H1 (cell line): Measurements from ENCODE around the gene MAGEB3. TPM values are rescaled to one million over a fixed set of nuclear protein-coding genes. Genes with fewer than 3 reads are reported as not detected.

Source experiments
- CTCF ChIA-PET: fragments of 300-600 bp; sonication (Branson Sonifier 250); formaldehyde crosslinking; loops from one replicate; lab custom pipeline; 2021; ENCODE audit not compliant: partially characterized antibody; lab: Charles Lee
- POLR2A ChIA-PET: fragments of 300-600 bp; sonication (Branson Sonifier 250); formaldehyde crosslinking; loops from one replicate; lab custom pipeline; 2021; ENCODE audit warnings: inconsistent platforms; ENCODE audit not compliant: partially characterized antibody; lab: Charles Lee
- DNase-seq, 2 experiments: peaks; one replicate each; pipeline versions ENCODE4 v3.0.0 to v3.0.0-alpha.2; 2010 to 2022; ENCODE audit warnings: low spot score in 2 of 2, low read depth in 1 of 2, mixed read lengths in 1 of 2
- FAIRE-seq: peaks from 2 replicates; lab custom pipeline; 2011; peaks lifted over from hg19 to GRCh38; lab: Jason Lieb, UNC
- H2AFZ ChIP-seq: 2 replicates; pipeline ENCODE4 v1.8.1; 2012; ENCODE audit warnings: low read length, inconsistent platforms
- H2AK5ac ChIP-seq: 2 replicates; pipeline ENCODE4 v1.6.1; 2013; ENCODE audit warnings: low read depth, low read length
- H2BK120ac ChIP-seq: replicated peaks from 2 replicates; pipeline ENCODE3; 2013; ENCODE audit warnings: low read depth, low read length, inconsistent platforms
- H2BK12ac ChIP-seq: 2 replicates; pipeline ENCODE4 v1.6.1; 2013; ENCODE audit warnings: low read depth, low read length
- H2BK15ac ChIP-seq: 2 replicates; pipeline ENCODE4 v1.6.1; 2013; ENCODE audit warnings: low read length
- H2BK20ac ChIP-seq: 2 replicates; pipeline ENCODE4 v1.6.1; 2013; ENCODE audit warnings: low read length
- H2BK5ac ChIP-seq: 2 replicates; pipeline ENCODE4 v1.6.1; 2013; ENCODE audit warnings: low read depth, low read length
- H3K14ac ChIP-seq: 2 replicates; pipeline ENCODE4 v1.6.1; 2013; ENCODE audit warnings: inconsistent platforms; ENCODE audit not compliant: insufficient read length
- H3K18ac ChIP-seq: 2 replicates; pipeline ENCODE4 v1.6.1; 2013; ENCODE audit warnings: low read length; ENCODE audit errors: extremely low read depth
- H3K23ac ChIP-seq: 2 replicates; pipeline ENCODE4 v1.6.1; 2013; ENCODE audit warnings: inconsistent platforms; ENCODE audit not compliant: insufficient read length
- H3K23me2 ChIP-seq: 2 replicates; pipeline ENCODE4 v1.6.1; 2013; ENCODE audit warnings: low read depth, low read length
- H3K27ac ChIP-seq: 2 replicates; pipeline ENCODE4 v1.6.1; 2011; ENCODE audit warnings: low read depth, low read length, inconsistent platforms
- H3K27me3 ChIP-seq, 4 experiments: replicated peaks in 1 of 4; 1 replicate in 1 of 4; 2 replicates in 3 of 4; pipeline versions ENCODE4 v1.6.1 to v1.8.1; 2011 to 2013; ENCODE audit warnings: low read length in 3 of 4, mild to moderate bottlenecking in 3 of 4, inconsistent platforms in 2 of 4, mixed read lengths in 2 of 4, moderate library complexity in 1 of 4; ENCODE audit not compliant: control insufficient read depth in 3 of 4, insufficient read depth in 3 of 4; ENCODE audit errors: extremely low read depth in 1 of 4
- H3K36me3 ChIP-seq, 4 experiments: 2 replicates each; pipeline versions ENCODE4 v1.6.1 to v1.8.1; 2011 to 2013; ENCODE audit warnings: mild to moderate bottlenecking in 4 of 4, low read length in 3 of 4, moderate library complexity in 2 of 4, control low read depth in 1 of 4, inconsistent platforms in 1 of 4; ENCODE audit not compliant: insufficient read depth in 4 of 4, control insufficient read depth in 2 of 4
- H3K4ac ChIP-seq: replicated peaks from 2 replicates; pipeline ENCODE3; 2013; ENCODE audit warnings: low read length, low read depth, mixed read lengths, inconsistent platforms; ENCODE audit not compliant: insufficient read length
- H3K4me1 ChIP-seq, 4 experiments: replicated peaks in 1 of 4; 1 replicate in 1 of 4; 2 replicates in 3 of 4; pipeline versions ENCODE4 v1.6.1 to v1.8.1; 2011 to 2013; ENCODE audit warnings: low read length in 3 of 4, inconsistent platforms in 2 of 4, mixed read lengths in 1 of 4; ENCODE audit not compliant: insufficient read depth in 4 of 4, control insufficient read depth in 3 of 4
- H3K4me2 ChIP-seq, 2 experiments: 2 replicates each; pipeline versions ENCODE4 v1.6.1 to v1.8.1; 2011 to 2013; ENCODE audit warnings: low read depth in 2 of 2, low read length in 2 of 2, control low read depth in 1 of 2, inconsistent platforms in 1 of 2, mild to moderate bottlenecking in 1 of 2; ENCODE audit not compliant: insufficient read depth in 1 of 2
- H3K4me3 ChIP-seq, 4 experiments: fragments of 200-600, 300-600 bp in 1 of 4; sonication (generic), shearing (Covaris generic), sonication (Bioruptor Twin) in 1 of 4; 2 replicates each; pipeline versions ENCODE4 v1.5.1 to v1.8.1; 2011 to 2016; ENCODE audit warnings: low read length in 4 of 4, low read depth in 3 of 4, control low read depth in 2 of 4, inconsistent platforms in 2 of 4, mild to moderate bottlenecking in 2 of 4, mixed read lengths in 1 of 4, moderate library complexity in 1 of 4; ENCODE audit not compliant: insufficient read depth in 2 of 4; ENCODE audit errors: extremely low read depth in 1 of 4
- H3K56ac ChIP-seq: replicated peaks from 2 replicates; pipeline ENCODE3; 2013; ENCODE audit warnings: low read depth, mild to moderate bottlenecking, mixed read lengths, low read length, inconsistent platforms; ENCODE audit not compliant: insufficient read length
- H3K79me1 ChIP-seq: 2 replicates; pipeline ENCODE4 v1.6.1; 2013; ENCODE audit warnings: low read depth, low read length, control low read depth
- H3K79me2 ChIP-seq, 2 experiments: 2 replicates each; pipeline versions ENCODE4 v1.6.1 to v1.8.1; 2012 to 2013; ENCODE audit warnings: low read length in 2 of 2, mild to moderate bottlenecking in 2 of 2, inconsistent platforms in 1 of 2; ENCODE audit not compliant: insufficient read depth in 2 of 2, control insufficient read depth in 1 of 2
- H3K9ac ChIP-seq, 4 experiments: replicated peaks in 1 of 4; 1 replicate in 1 of 4; 2 replicates in 3 of 4; pipeline versions ENCODE4 v1.6.1 to v1.8.1; 2011 to 2013; ENCODE audit warnings: low read depth in 3 of 4, low read length in 3 of 4, control low read depth in 2 of 4, mild to moderate bottlenecking in 2 of 4, moderate library complexity in 2 of 4, inconsistent platforms in 1 of 4; ENCODE audit errors: extremely low read depth in 1 of 4
- H3K9me3 ChIP-seq, 2 experiments: 2 replicates each; pipeline versions ENCODE4 v1.6.1 to v1.8.1; 2012 to 2013; ENCODE audit warnings: mild to moderate bottlenecking in 2 of 2, moderate library complexity in 2 of 2, control low read depth in 1 of 2, inconsistent platforms in 1 of 2, low read depth in 1 of 2, low read length in 1 of 2, mixed read lengths in 1 of 2; ENCODE audit not compliant: insufficient read depth in 2 of 2
- H4K20me1 ChIP-seq, 2 experiments: replicated peaks in 1 of 2; 2 replicates each; pipeline versions ENCODE3 to v1.8.1; 2011 to 2013; ENCODE audit warnings: inconsistent platforms in 2 of 2, low read length in 2 of 2, mild to moderate bottlenecking in 1 of 2; ENCODE audit not compliant: insufficient read depth in 2 of 2, control insufficient read depth in 1 of 2
- H4K5ac ChIP-seq: 2 replicates; pipeline ENCODE4 v1.6.1; 2013; ENCODE audit warnings: low read length, low read depth, mixed read lengths, inconsistent platforms; ENCODE audit not compliant: insufficient read length
- H4K8ac ChIP-seq: 2 replicates; pipeline ENCODE4 v1.8.0; 2013; ENCODE audit warnings: mild to moderate bottlenecking, moderate library complexity, low read length, inconsistent platforms; ENCODE audit not compliant: insufficient read depth; ENCODE audit errors: extremely low read depth
- H4K91ac ChIP-seq: replicated peaks from 2 replicates; pipeline ENCODE3; 2013; ENCODE audit warnings: low read length, mixed read lengths, inconsistent platforms; ENCODE audit not compliant: insufficient read length
- ATF2 ChIP-seq: IDR thresholded peaks from 2 replicates; pipeline ENCODE4 v1.6.1; 2012; ENCODE audit warnings: low read length, inconsistent platforms
- EP300 ChIP-seq, 2 experiments: IDR thresholded peaks; 1 replicate in 1 of 2; 2 replicates in 1 of 2; pipeline ENCODE4 v1.6.1; 2011 to 2012; ENCODE audit warnings: low read depth in 2 of 2, low read length in 2 of 2, mild to moderate bottlenecking in 2 of 2, borderline replicate concordance in 1 of 2, inconsistent platforms in 1 of 2, moderate library complexity in 1 of 2
- EZH2 ChIP-seq: fragments of 200-600 bp; sonication (generic); IDR thresholded peaks from 2 replicates; pipeline ENCODE4 v1.7.1; 2012; ENCODE audit warnings: low read depth, mild to moderate bottlenecking, moderate library complexity, low read length, inconsistent platforms; ENCODE audit not compliant: severe bottlenecking
- JUND ChIP-seq: IDR thresholded peaks from 2 replicates; pipeline ENCODE4 v1.6.1; 2011; ENCODE audit warnings: mild to moderate bottlenecking, improper control_type of control experiment, low read length
- MAX ChIP-seq: IDR thresholded peaks from 2 replicates; pipeline ENCODE4 v1.6.1; 2012; ENCODE audit warnings: inconsistent platforms
- POLR2AphosphoS5 ChIP-seq: IDR thresholded peaks from 2 replicates; pipeline ENCODE4 v1.6.1; 2011; ENCODE audit warnings: low read depth, low read length
- RFX5 ChIP-seq: IDR thresholded peaks from 2 replicates; pipeline ENCODE4 v1.6.1; 2011; ENCODE audit warnings: low read depth, low read length, improper control_type of control experiment, borderline replicate concordance
- SIRT6 ChIP-seq: IDR thresholded peaks from one replicate; pipeline ENCODE4 v1.7.1; 2012; ENCODE audit warnings: low read length, inconsistent platforms
- SIX5 ChIP-seq: IDR thresholded peaks from 2 replicates; pipeline ENCODE4 v1.6.1; 2011; ENCODE audit warnings: mild to moderate bottlenecking, low read depth, low read length
- SUZ12 ChIP-seq: fragments of 200-600 bp; sonication (generic); IDR thresholded peaks from 2 replicates; pipeline ENCODE4 v1.6.1; 2012; ENCODE audit warnings: mild to moderate bottlenecking, inconsistent platforms, low read length, moderate library complexity, mixed read lengths
- WGBS, 2 experiments: shearing (Covaris generic) in 1 of 2; methylation state at CpG; one replicate each; pipeline versions ENCODE4 v1.1.6 to v1.1.7; 2013 to 2015; ENCODE audit warnings: low lambda C conversion rate in 2 of 2, mixed read lengths in 2 of 2, inconsistent platforms in 1 of 2, low coverage in 1 of 2, missing lambda C conversion rate in 1 of 2; ENCODE audit not compliant: insufficient replicate concordance in 2 of 2, insufficient coverage in 1 of 2, insufficient read length in 1 of 2; ENCODE audit errors: extremely low coverage in 1 of 2, missing lambda C conversion rate in 1 of 2; 5-methylcytosine and 5-hydroxymethylcytosine counted together
- polyA plus RNA-seq, 7 experiments: library from polyadenylated mRNA; depleted of rRNA in 3 of 7; stranded (reverse) in 5 of 7; unstranded in 2 of 7; fragments of >200 nt in 5 of 7; fragments of 200-250 nt in 2 of 7; gene quantifications; 1 replicate in 5 of 7; 2 replicates in 1 of 7; 4 replicates in 1 of 7; pipeline versions ENCODE4 v1.2.1 to v1.2.3, GENCODE V29; 2011 to 2013; ENCODE audit warnings: missing spikeins in 2 of 7, mixed read lengths in 2 of 7
- total RNA-seq: library from RNA; stranded (reverse); fragmentation: NEBNext Ultra II Directional; extraction: Animal tissue kit (Norgen Biotek cat#: 25700); gene quantifications from 2 replicates; pipeline ENCODE4 v1.2.1, GENCODE V29; 2021
- TF ChIP-seq, protein P1 (sequence below): IDR thresholded peaks from 2 replicates; pipeline ENCODE4 v1.6.1; 2011; ENCODE audit warnings: low read depth, mild to moderate bottlenecking, low read length; ENCODE audit not compliant: insufficient read depth

MAGEB3 gene
- total and polyA plus RNA-seq, 2 of the 8 experiments (the other 6 are each of a cell fraction or from before 2014, with no cell fraction given): not detected

- no peaks in the 10 kb centered on the region for H3K4me1 ChIP-seq
- H2BK5ac ChIP-seq: no peak overlapping the region
- ChIA-PET CTCF (interaction anchor here (0.7 to 1.7 kb wide), 4 partner anchors 14 to 67 kb away, joined by 3 to 5 read pairs (median 3); no protein-coding TSS in a partner anchor), POLR2A (no interaction called here)
- 80% methylated on average over 1 of the region's 2 CpGs; no CpG with 5 or more reads in 1 of the 2 experiments for WGBS, 2 experiments
- H3K27me3 ChIP-seq: no peaks in the 10 kb centered on the region
- FAIRE-seq (no peak), DNase-seq (no peak)
- no peak overlapping the region for H2AFZ ChIP-seq
- no peaks in the 10 kb centered on the region for H3K79me1 ChIP-seq
- no peak overlapping the region for H4K91ac ChIP-seq
- H3K9me3 ChIP-seq: no peaks in the 10 kb centered on the region; a peak in 1 of 4 replicates
- no peak overlapping the region for H3K23ac ChIP-seq
- H2BK15ac ChIP-seq: no peak overlapping the region
- no peaks in the 10 kb centered on the region for H3K79me2 ChIP-seq
- no peaks in the 10 kb centered on the region for H4K20me1 ChIP-seq
- no peak overlapping the region for H3K4me3 ChIP-seq
- no peak overlapping the region for H3K4me2 ChIP-seq
- no peak overlapping the region for H3K9ac ChIP-seq
- H2BK120ac ChIP-seq: no peak overlapping the region
- H2AK5ac ChIP-seq: no peak overlapping the region
- H4K8ac ChIP-seq: no peak overlapping the region
- no peaks in the 10 kb centered on the region for H3K23me2 ChIP-seq
- H2BK20ac ChIP-seq: no peak overlapping the region
- no peak overlapping the region for H3K18ac ChIP-seq
- H3K14ac ChIP-seq: no peak overlapping the region
- H4K5ac ChIP-seq: no peak overlapping the region
- no peak overlapping the region for H2BK12ac ChIP-seq
- no peaks in the 10 kb centered on the region for H3K36me3 ChIP-seq
- no peak overlapping the region for H3K4ac ChIP-seq
- no peak overlapping the region for H3K27ac ChIP-seq
- H3K56ac ChIP-seq: no peak overlapping the region
- TF ChIP-seq EP300 (IDR thresholded peaks at IDR 0.05; ENCODE audit: borderline replicate concordance in 1 of 2, low read depth in 2 of 2, low read length in 2 of 2) (no peak), MAX (no peak), RFX5 (no peak), EZH2 (no peak), SIRT6 (no peak), ATF2 (no peak), SIX5 (no peak), JUND (no peak), POLR2AphosphoS5 (no peak), SUZ12 (no peak)
- TF ChIP-seq, protein P1, sequence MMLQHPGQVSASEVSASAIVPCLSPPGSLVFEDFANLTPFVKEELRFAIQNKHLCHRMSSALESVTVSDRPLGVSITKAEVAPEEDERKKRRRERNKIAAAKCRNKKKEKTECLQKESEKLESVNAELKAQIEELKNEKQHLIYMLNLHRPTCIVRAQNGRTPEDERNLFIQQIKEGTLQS: no peak
Measured at GRCh38 chrX:30212172-30212571, 18.3 kb upstream of the MAGEB3 start.
